NK-92 treated with Interleukin-12 subunit alpha and Interleukin-12 subunit beta, amount 100 ng/mL, for 24 hours (cell line): ENCODE results near the gene SLC43A2.
"Not testable (repeated sequence)": the region's sequence is repeated elsewhere in the genome, so short reads cannot be mapped to it uniquely, and the experiment has no call there.

Experiments
- DNase-seq: peaks from one replicate; lab custom pipeline; 2025; lab: John Stamatoyannopoulos, UW

SLC43A2 gene

DNA sequence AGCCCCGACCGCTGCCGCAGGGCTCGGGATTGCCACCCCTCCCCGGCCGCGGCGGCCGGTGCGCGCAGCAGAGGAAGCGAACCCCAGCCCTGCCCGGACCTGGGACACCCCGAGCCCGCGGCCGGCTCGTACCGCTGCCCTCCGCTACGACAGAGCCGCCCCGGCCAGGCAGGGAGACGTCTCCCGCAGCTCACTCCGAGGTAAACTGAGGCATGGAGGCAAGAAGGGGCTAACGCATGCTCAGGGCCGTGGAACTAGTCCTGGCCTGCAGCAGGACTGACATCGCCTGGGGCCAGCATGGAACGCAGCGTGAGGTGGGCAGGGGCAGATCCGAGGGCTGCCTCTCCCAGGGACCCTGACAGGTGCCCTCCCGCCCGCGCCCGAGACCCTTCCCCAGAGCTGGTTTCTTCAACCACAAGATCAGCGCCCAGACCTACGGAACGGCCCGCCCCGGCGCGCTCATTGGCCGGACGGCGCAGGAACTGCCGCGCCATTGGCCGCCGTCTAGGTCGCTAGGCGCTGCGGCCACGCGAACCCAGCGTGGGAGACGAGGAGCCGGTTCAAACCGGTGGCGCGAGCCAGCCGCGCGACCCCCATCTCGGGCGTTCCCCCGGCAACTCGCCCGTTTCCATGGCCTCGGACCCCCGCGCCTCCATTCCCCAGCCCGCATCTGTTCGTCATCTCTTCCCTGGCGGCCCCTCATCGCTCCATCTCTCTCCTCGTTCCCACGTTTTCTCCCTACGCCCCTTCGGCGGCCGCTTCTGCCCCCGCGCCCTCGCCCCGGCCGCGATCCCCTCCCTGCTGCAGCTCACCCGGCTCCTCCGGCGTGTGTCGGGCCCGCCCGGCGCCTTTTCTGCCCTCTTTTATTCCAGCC is at the start of gene SLC43A2:
Gene SLC43A2 (minus strand): TSS at position 853 of the 874 bp plus-strand sequence. CDS start 960 bp downstream, outside the sequence.
- DNase-seq = no peak

DNA sequence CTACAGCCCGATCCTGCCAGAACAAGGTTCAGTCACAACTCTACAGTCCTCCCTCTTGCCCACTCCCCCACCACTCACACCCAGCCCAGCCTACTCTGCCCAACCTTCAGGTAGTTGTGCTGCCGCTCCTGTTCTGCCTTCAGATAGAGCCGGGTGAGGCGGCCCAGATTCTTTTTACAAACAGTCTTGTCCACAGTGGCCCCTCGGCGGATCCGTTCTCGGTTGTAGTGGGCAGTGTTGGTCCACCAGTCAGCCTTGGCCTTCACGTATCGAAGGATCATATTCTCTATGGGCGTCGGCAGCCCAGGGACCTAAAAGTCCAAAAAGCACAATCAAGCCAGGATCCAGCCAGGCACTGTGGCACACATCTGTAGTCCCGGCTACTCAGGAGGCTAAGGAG is 47.8 kb upstream of the SLC43A2 start:
- no peak for DNase-seq

DNA sequence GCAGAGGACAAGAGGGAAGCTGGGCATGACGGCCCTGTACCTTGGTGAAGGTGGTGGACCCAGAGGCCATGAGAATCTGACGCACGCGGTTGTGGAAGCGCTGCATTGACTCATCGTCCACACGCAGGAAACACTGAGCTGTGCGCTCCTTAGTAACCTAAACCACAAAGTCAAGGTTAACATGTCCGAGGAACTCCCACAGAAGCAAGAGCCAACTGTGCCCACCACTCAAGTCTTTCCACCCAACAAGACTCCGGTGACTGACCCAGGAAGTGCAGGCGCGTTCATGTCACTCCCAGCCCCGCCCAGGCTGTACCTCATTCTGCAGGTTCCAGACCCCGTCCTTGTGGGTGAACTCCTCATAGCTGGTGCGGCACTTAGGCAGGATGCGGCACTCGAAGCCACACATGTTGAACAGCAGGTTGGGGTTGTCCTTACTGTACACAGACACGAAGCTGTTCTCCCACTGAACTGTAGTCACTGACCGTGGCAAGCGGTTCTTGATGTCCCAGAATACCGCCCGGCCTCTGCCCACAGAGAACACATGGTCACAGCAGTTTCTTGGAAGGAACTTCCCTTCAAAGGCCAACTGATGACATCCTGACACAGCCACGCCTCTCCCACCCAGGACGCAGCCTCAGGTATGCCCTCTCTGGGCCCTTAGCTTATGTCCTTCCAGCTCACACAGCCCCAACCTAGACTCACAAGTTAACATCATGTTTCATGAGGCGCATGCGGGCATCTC is 44.6 kb upstream of the SLC43A2 start:
- DNase-seq = no peak

DNA sequence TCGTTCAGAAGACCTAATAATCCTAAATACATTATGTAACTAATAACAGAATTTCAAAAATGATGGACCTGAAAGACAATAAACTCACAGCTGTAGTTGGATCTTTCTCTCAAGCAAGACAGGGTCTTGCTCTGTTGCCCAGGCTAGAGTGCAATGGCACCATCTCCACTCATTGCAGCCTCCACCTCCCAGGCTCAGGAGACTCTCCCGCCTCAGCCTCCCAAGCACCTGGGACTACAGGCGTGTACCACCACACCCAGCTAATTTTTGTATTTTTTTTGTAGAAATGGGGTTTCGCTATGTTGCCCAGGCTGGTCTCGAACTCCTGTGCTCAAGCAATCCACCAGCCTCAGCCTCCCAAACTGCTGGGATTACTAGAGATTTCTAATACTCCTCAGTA is 35.3 kb upstream of the SLC43A2 start:
- DNase-seq = not testable (repeated sequence)

DNA sequence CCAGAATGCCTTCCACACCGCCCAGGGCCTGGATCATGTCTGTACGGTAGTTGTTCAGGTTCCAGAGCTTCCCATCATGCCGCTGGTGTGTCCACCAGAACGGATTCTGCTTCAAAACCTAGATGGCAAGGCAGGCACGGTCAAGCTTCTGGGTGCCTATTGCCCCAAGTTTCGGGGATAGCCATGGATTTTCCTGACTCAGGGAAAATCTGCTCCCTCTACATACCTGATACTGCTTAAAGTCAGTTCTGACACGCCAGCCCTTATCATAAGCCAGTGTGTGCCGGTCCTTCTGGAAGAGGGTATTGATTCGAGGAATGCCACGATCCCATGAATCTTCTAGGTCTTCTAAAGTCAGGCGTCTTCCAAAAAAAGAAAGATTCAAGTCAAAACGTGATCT is 32.4 kb upstream of the SLC43A2 start:
- DNase-seq = no peak

DNA sequence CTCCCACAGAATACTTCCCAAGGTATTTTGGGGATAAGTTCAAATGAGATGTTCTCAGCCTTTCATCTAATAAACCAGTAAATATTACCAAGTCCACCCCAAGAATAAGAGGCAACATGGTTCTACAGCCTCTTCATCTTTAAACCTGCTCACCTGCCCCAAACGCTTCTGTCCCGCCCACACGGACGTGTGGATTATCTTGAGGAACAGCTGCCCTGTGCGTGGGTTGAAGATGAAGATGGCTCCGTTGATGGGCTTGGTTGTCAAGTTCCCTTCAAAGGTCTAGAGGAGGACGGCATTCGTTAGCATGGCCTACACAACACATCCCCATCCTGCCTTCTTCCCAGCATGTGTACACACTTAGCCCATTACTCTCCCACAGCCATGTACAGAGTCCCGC is 29.5 kb upstream of the SLC43A2 start:
- no peak for DNase-seq

DNA sequence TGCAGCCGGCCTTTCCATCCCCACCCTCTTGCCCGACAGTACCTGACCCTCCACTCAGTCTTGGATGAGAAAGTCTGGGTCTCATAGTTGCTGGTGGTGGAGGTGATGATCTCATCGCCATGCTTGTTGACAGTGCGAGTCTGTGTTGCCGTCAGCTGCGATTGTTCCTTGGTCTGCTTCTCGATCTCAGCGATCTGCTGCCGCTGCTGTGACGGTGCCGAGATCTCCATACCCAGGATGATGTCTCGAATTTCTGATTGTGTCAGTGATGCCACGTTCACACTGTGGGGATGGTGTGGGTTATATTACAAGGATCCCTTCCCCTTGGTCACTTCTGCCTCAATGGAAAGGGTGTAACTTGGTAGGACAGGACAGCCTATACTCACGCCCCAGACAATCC is 25.1 kb upstream of the SLC43A2 start:
- DNase-seq = no peak

DNA sequence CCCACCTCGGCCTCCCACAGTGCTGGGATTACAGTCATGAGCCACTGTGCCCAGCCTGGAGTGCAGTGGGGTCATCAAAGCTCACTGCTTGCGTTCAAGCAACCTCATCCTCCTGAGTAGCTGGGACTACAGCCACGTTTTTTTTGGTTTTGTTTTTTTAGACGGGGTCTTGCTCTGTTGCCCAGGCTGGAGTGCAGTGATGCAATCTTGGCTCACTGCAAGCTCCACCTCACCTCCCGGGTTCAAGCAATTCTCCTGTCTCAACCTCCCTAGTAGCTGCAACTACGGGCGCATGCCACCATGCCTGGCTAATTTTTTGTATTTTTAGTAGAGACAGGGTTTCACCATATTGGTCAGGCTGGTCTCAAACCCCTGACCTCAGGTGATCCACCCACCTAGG is 24.2 kb upstream of the SLC43A2 start:
- not testable (repeated sequence) for DNase-seq

DNA sequence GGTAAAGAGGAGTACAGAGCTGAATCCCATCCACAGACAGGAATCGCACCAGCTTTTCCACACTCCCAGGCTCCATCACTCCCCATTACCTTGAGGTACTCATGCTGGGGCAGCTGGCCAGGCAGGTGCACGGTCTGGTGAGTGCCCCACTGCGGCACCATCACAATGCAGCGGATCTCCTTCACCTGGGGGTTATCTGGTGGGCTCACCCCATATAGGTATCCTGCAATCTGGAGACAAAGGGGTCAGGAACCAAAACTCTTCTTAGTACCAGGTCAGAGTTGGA is 22.9 kb upstream of the SLC43A2 start:
- DNase-seq = no peak

DNA sequence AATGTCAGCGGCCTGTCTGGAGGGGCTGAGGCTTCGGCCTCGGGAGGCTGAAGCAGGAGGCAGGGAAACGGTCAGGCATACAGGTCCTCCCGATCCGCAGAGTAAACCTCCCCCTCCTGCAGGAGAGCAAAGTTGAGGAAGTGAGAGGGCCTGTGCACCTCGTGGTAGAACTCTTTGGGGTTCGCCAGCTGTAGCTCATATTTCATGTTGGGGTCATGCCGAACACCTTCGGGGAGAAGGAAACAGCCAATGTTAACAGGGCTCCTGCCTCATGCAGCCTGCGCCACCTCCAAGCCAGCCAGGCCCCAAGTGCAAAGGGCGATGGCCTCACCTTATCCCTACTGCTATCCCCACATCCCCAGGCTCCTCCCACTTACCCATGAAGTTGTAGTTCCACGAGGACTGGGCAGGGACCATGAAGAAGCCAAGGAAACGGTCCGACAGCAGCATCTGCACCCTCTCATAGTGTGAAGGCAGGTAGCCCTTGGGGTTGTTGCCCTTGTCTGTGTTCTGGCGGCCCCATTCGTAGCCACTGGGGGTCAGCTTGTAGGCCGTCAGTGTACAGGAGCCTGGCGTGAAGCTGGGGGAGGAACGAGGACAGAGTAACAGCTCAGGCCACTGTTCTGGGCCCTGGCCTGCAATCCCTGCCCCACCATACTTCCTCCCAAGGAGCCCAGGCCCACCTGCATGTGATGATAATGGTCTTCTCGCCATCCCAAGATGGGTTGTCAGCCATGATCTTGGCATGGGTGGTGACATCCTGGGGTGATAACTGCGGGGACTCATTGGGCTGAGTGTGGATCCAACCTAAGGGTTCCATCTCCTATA is 22.3 kb upstream of the SLC43A2 start:
- DNase-seq = no peak

DNA sequence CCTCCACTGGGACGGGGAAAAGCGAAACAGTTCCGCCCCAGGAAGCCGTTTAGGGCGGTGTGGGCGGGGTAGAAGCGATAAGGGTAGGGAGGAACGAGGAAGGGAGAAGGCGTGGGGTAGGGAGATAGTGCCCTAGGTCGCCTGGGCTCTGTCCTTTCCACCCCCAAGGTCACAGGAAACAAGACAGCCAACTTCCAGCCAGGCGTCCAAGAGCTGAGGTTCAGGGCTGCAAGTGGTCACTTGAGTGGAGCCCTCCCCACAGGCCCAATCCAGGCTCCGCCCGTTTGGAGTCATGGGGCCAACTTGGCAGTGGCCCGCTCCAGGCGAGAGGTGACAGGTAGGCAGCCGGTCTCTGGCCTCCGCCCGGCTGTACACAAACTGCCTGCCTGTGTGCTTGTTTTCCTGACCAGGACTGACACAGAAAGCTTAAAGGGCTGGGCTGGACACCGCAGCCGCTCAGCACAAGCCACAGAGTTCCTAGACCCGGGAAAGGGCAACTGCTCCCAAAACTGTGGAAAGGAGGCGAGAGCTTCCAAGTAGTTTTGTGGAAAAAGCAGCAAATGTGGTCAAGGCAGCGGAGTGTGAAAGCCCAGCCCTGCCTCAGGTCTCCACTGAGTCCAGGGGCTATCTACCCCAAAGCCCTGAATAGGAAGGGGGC is 21.3 kb upstream of the SLC43A2 start, which contains the start of gene RILP:
Gene RILP (minus strand): TSS at position 23 of the 658 bp plus-strand sequence. CDS start 62 bp downstream, outside the sequence.
- no peak for DNase-seq

DNA sequence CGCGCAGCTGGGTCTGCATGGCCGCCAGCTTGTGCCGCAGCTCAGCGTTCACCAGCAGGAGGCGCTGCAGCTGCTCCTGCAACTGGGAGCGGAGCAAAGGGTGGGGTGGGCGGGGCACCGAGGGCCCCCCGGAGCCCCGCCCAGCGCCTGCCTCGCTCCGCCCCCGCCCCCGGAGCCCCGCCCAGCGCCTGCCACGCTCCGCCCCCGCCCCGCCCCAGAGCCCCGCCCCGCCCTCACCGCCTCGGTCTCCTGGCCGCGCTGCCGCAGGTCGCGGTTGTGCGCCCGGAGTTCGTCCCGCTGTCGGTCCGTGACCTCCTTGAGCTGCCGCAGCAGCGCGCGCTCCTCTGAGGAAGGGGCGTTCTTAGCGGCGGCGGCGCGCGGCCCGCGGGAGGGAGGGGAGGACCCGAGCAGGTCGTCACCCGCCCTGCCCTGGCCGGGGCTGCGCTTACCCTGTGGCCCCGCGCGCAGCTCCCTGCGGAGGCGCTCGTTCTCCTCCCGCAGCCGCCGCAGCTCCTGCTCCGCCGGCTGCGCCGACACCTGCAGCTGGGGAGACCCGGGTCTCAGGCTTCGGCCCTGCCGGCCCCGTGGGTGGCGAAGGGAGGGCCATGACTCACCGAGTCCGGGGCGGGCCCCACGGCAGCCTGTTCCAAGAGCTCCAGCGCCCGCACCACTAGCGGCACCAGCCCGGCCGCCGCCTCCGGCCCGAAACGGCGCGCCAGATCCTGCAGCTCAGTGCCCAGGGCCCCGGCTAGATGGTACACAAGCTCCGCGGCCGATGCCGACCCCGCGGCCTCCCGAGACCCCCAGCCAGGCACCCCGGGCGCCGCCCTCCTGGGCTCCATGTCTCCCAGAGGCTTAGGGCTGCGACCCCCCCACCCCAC is 20.6 kb upstream of the SLC43A2 start:
- DNase-seq = no peak

DNA sequence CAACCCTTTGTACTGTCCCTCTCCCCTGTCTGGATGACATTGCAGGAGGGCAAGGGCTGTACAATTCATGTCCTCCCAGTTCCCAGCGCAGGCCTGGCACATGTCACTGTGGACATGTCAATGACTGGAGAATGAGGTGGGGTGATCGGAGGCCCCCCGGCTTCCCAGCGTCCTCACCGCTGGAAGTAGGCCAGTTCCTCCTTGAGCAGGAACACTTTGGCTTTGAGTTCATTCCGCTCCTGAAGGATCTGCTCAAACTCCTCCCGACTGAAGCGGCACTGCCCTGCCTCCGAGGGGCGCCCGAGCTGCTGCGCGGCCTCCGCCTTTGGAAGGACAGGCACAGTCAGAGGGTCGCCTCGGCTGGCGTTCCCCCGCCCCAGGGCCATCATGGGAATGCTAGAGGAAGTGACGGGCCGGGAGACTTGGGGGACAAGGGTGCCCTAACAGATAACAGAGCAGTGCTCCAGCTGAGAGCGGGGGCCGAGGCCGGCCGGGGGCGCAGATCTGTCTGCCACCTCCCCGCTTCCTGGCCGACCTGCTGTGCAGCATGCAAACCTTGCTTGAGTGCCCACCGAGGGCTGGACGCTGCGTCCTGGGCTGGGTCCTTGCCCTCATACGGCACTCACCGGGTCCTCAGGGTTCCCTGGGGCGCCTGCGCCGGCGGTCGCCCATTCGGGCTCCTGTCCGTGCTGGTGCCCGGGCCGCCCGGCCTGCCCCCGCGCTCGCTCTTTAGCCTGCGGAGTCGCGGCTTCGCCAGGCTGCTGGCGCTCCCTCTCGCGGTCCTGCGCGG is 19.7 kb upstream of the SLC43A2 start:
- DNase-seq = no peak

DNA sequence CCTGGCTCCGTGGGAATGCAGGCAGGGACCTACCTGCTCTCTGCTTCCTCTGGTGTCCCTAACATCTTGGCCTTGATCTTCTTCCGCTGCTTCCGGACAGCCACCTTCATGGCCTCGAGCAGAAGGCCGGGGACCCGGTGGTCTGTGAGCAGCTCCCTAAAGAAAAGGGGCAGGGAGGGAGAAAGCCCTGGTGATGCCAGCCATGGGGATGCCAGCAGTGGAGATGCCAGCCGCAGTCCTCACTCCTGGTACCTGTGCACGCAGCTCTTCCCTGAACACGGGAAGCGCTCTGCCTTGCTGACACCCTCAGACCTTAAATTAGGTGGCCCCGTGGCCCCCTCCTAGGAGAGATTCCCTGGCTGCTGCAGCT is 19.2 kb upstream of the SLC43A2 start:
- no peak for DNase-seq

DNA sequence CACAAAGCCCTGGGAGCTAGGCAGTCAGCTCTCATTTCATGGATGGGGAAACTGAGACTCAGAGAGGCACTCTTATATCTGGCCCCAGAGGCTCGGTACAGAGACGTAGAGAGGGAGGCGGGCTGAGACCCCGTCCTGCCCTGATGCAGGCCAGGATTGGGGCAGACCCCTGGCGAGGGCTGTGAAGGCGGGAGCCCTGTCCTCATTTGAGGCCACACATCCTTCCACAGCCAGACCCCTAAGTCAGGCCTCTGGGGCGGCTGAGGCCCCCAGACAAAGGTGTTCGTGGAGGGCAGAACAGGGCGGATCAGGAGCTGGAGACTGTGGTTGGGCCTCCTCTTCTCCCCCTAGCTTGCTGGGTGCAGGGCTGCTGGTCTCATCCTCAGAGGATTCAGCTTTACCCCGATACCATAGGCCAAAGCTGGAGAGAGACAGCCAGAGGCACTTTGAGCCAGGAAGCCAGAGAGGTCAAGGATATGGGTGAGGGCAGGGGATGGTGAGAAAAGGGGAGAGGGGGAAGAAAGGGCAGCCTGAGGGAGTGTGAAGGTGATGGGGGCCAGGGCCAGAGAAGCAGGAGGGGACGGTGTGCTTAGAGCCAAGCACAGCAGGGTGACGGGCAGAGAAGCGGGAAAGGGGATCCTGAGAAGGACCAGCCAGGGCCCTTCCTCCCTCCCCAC is 17.7 kb upstream of the SLC43A2 start:
- no peak for DNase-seq

DNA sequence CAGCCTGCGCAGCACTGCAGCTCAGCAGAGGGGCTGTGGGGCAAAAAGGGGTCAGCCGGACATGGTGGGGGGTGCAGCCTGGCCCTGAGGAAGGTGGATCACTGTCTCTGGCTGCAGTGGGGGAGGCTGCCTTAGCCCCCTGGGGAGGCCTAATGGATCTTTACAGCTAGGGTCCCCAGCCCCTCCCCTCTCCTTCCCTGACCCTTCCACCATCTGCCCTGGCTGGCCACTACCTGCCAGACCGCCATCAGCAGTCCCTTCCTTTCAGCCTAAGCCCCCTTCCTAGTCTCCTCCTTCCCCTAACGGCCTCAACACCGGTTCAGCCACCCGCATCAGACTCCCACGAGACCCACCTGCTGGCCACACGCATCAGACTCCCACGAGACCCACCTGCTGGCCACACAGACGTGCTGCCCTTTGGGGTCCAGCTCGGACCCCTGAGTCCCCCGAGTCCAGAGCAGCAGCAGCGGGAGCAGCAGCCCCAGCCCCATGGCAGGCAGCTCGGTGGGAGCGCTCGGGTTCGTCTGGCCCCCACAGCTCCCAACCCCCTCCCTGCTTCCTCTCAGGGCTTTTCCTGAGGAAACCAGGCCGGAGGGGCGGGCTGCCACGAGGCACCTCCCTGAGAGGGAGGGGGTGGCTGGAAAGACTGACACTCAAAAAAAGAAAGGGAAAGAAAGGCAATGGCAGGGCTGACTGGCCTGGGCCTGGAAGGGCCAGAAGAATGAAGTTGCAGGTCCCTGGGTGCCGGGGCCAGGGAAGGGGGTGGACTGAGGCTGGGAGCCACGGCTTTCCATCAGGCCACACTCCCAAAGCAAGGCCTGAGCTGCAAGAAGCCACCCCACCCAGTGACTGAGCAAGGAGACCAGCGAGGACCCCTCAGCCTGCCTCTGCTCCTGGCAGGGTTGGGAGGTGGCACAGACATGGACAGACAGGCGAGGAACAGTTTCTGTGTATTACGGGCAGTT is 16.9 kb upstream of the SLC43A2 start, which contains the start of gene SCARF1:
Gene SCARF1 (minus strand): TSS at position 526 of the 965 bp plus-strand sequence. CDS start 35 bp downstream, at position 491.
- no peak for DNase-seq

DNA sequence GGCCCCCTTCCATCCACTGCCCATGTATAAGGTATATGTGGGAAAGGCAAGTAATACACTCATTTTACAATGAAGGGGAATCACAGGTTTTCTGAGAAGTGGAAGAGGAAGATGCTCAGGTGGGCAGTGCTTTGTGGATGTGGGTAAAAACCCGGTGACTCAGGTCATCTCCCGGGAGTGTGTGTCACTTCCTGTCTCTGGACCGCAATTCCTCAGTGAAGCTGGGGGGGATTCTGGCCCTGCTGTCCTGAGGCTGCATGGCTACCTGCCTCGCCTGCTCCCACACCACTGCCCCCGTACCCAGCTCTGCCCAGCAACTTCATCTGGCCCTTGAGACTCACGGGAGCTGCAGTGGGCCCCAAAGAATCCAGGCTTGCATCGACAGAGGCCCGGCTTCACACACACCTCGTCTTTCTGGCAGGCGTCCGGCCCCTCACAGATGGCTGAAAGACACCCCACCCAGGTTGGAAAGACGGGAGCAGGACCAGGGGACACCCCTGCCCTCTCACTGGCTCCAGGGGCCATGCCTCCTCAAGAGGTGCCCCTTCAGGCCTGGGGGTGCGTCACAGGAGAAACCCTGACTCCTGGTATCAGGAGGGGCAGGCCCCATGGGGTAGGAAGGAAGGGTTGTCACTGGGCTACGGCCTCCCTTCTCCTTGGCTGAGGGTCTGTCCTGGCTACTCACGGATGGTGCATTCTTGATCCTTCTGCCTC is 16.0 kb upstream of the SLC43A2 start:
- DNase-seq = no peak
